Hepatocyte (in vitro differentiated cells): ENCODE measurements around the gene COL4A1. TPM values are rescaled to one million over a fixed set of nuclear protein-coding genes. Genes with fewer than 3 reads are reported as not detected.

Experiments used
- DNase-seq: peaks from one replicate; pipeline ENCODE4 v3.0.0-alpha.2; 2016; ENCODE audit warnings: low spot score
- H2AFZ ChIP-seq: fragments of 200-600 bp; sonication (generic); 2 replicates; pipeline ENCODE4 v1.6.0; 2016; ENCODE audit warnings: antibody characterized with exemption, mild to moderate bottlenecking
- H3K27ac ChIP-seq: fragments of 200-600 bp; sonication (generic); 2 replicates; pipeline ENCODE4 v1.5.1; 2016; ENCODE audit warnings: mild to moderate bottlenecking
- H3K27me3 ChIP-seq: fragments of 200-600 bp; sonication (generic); 2 replicates; pipeline ENCODE4 v1.6.1; 2016
- H3K36me3 ChIP-seq: fragments of 200-600 bp; sonication (generic); replicated peaks from 2 replicates; pipeline ENCODE4 v1.5.1; 2016; ENCODE audit warnings: low read depth; ENCODE audit not compliant: insufficient read depth
- H3K4me1 ChIP-seq: fragments of 200-600 bp; sonication (generic); 2 replicates; pipeline ENCODE4 v1.5.1; 2016; ENCODE audit warnings: mild to moderate bottlenecking, moderate library complexity; ENCODE audit not compliant: insufficient read depth
- H3K4me2 ChIP-seq: fragments of 200-600 bp; sonication (generic); 2 replicates; pipeline ENCODE4 v1.6.0; 2016
- H3K4me3 ChIP-seq: fragments of 200-600 bp; sonication (generic); 2 replicates; pipeline ENCODE4 v1.5.1; 2016; ENCODE audit warnings: mild to moderate bottlenecking
- H3K79me2 ChIP-seq: fragments of 200-600 bp; sonication (generic); 2 replicates; pipeline ENCODE4 v1.6.0; 2017; ENCODE audit warnings: mild to moderate bottlenecking
- H3K9me2 ChIP-seq: fragments of 200-600 bp; sonication (generic); replicated peaks from 2 replicates; pipeline ENCODE4 v1.6.0; 2017; ENCODE audit warnings: mild to moderate bottlenecking; ENCODE audit not compliant: insufficient read depth
- H3K9me3 ChIP-seq: fragments of 200-600 bp; sonication (generic); 2 replicates; pipeline ENCODE4 v1.5.1; 2016; ENCODE audit warnings: low read depth, mild to moderate bottlenecking
- H4K20me1 ChIP-seq: fragments of 200-600 bp; sonication (generic); 2 replicates; pipeline ENCODE4 v1.6.0; 2016; ENCODE audit warnings: mild to moderate bottlenecking; ENCODE audit not compliant: insufficient read depth, poor library complexity, severe bottlenecking
- EZH2 ChIP-seq: fragments of 200-600 bp; sonication (generic); IDR thresholded peaks from 2 replicates; pipeline ENCODE4 v1.6.1; 2016; ENCODE audit warnings: antibody characterized with exemption, mild to moderate bottlenecking, borderline replicate concordance
- EZH2phosphoT487 ChIP-seq: fragments of 200-600 bp; sonication (generic); IDR thresholded peaks from one replicate; pipeline ENCODE4 v1.6.1; 2018; ENCODE audit warnings: antibody characterized with exemption, mild to moderate bottlenecking, low read depth, moderate library complexity; ENCODE audit not compliant: unreplicated experiment, severe bottlenecking
- WGBS: methylation state at CpG from one replicate; pipeline ENCODE4 v1.1.6; 2016; ENCODE audit warnings: low lambda C conversion rate; ENCODE audit errors: missing lambda C conversion rate; 5-methylcytosine and 5-hydroxymethylcytosine counted together
- polyA plus RNA-seq: library from polyadenylated mRNA; unstranded; fragments of >200 nt; fragmentation: Nextera tagmentation; extraction: Ambion mirVana; gene quantifications from 2 replicates; pipeline ENCODE4 v1.2.1, GENCODE V29; 2016
- total RNA-seq: library from RNA; depleted of rRNA; stranded (reverse); fragments of >200 nt; gene quantifications from 2 replicates; pipeline ENCODE4 v1.2.3, GENCODE V29; 2014
- TF ChIP-seq, protein P1 (sequence below): fragments of 200-600 bp; sonication (generic); IDR thresholded peaks from 2 replicates; pipeline ENCODE4 v1.5.1; 2016; ENCODE audit warnings: antibody characterized with exemption, mild to moderate bottlenecking; ENCODE audit not compliant: poor library complexity

The COL4A1 gene
- total and polyA plus RNA-seq, 2 experiments from 2014 or later = 138 to 269 TPM

DNA sequence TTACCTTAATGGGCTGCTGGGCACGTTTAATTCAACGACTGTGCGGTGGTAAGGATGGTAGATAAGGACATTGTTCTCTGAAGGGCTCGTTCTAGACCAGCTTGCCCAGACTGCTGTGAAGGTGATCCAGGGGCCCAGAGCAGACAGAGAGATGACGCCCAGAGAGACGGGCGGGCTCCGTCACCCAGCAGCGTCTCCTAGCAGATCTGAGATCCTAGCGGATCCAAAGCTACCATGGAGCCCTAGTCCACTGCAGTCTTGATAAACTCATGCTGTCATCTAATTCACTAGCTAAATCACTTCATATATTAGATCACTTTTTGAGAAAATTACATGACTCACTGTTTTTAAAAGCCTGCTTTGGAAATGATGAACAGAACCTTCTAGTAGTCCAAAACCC lies 21.6 kb upstream of the COL4A1 start:
- Histone ChIP-seq H2AFZ (no peak overlapping the region), H3K36me3 (no peaks in the 10 kb centered on the region), H3K9me3 (no peaks in the 10 kb centered on the region), H4K20me1 (no peaks in the 10 kb centered on the region), H3K9me2 (no peaks in the 10 kb centered on the region), H3K27ac (no peak overlapping the region), H3K4me2 (no peak overlapping the region), H3K79me2 (peaks cover 61% of the 10 kb centered on the region), H3K4me3 (no peak overlapping the region), H3K4me1 (peaks cover 5% of the 10 kb centered on the region), H3K27me3 (no peaks in the 10 kb centered on the region)
- no peak for TF ChIP-seq EZH2
- TF ChIP-seq, protein P1, sequence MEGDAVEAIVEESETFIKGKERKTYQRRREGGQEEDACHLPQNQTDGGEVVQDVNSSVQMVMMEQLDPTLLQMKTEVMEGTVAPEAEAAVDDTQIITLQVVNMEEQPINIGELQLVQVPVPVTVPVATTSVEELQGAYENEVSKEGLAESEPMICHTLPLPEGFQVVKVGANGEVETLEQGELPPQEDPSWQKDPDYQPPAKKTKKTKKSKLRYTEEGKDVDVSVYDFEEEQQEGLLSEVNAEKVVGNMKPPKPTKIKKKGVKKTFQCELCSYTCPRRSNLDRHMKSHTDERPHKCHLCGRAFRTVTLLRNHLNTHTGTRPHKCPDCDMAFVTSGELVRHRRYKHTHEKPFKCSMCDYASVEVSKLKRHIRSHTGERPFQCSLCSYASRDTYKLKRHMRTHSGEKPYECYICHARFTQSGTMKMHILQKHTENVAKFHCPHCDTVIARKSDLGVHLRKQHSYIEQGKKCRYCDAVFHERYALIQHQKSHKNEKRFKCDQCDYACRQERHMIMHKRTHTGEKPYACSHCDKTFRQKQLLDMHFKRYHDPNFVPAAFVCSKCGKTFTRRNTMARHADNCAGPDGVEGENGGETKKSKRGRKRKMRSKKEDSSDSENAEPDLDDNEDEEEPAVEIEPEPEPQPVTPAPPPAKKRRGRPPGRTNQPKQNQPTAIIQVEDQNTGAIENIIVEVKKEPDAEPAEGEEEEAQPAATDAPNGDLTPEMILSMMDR = no peak
- no peak for TF ChIP-seq EZH2phosphoT487
- WGBS = 87% methylated on average over 10 of the region's 10 CpGs
- no peak for DNase-seq

DNA sequence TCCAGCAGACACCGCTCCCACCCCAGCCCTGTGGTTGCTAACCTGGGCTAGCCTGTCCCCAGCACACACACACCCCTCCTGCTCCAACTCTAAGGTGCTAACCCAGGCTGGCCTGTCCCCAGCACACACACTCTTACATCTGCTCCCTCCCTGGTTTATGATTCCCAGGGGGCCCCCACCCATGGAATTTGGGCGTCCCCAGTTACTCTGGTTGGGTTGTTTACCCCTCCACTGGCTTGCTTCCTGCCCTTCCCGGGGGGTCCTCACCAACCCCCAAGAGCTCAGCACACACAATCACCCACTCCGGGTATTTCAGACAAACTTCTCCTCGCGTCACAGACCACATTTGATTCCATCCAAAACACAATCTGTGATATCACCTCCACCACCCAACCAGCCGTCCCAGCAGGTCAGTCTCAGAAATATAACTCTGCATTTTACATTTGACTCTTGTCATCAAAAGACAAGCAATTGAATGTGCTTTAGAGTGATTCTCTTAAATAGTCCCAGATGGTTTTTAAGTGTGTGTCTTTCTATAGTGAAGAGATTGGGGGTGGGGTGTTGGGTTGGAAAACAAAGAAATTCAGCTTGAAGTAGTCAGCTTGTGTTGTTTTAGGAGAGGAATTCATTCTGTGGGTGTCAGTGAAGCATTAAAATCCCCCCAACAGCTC lies 20.2 kb upstream of the COL4A1 start:
- no peaks in the 10 kb centered on the region for H3K36me3 ChIP-seq
- H4K20me1 ChIP-seq = no peaks in the 10 kb centered on the region
- H3K4me2 ChIP-seq = no peak overlapping the region
- H3K27me3 ChIP-seq = no peaks in the 10 kb centered on the region
- no peak for TF ChIP-seq EZH2phosphoT487
- TF ChIP-seq EZH2 = no peak
- TF ChIP-seq, protein P1 = no peak
- peak overlapping the region; percentile 27 for H3K27ac ChIP-seq
- no peak for DNase-seq
- peaks cover 61% of the 10 kb centered on the region for H3K79me2 ChIP-seq
- H3K9me3 ChIP-seq = no peaks in the 10 kb centered on the region
- H3K4me3 ChIP-seq = no peak overlapping the region
- no peaks in the 10 kb centered on the region for H3K9me2 ChIP-seq
- WGBS = 41% methylated on average over 7 of the region's 7 CpGs
- H3K4me1 ChIP-seq = peaks cover 5% of the 10 kb centered on the region
- no peak overlapping the region for H2AFZ ChIP-seq

DNA sequence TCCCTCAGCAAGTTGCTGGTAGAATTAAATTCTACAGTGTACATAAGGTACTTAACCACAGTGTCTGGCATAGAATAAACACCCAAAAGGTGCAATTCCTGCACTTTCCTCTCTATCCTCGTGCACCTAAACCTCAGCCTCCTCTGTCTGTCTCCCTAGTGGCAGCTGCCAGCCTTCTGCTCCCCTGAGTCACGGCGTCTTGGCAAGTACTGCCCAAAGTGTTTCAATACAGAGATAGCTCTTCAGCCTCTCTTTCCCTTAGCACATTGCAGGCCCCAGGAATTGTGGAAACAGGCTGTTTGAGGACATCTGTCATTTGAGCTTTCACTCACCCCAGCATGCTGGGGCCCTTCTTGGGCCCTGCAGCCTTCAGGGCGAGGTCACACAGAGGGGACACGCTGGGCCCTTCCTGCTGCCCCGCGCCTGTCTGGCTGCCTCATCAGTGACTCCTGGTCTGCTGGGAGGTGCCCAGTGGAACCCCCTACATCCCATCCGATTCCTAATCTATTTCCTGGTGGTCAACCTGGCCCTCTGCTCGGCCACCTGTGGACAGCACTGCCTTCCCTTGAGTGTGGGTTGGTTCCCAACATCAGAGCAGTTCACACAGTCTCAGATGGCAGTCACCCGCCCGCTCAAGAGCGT lies 19.4 kb upstream of the COL4A1 start:
- no peak overlapping the region for H3K4me2 ChIP-seq
- H3K9me2 ChIP-seq = no peaks in the 10 kb centered on the region
- H2AFZ ChIP-seq = no peak overlapping the region
- 64% methylated on average over 12 of the region's 12 CpGs for WGBS
- peak overlapping the region; percentile 27 for H3K27ac ChIP-seq
- H3K4me3 ChIP-seq = no peak overlapping the region
- no peaks in the 10 kb centered on the region for H3K36me3 ChIP-seq
- DNase-seq = no peak
- peaks cover 63% of the 10 kb centered on the region for H3K79me2 ChIP-seq
- no peaks in the 10 kb centered on the region for H3K9me3 ChIP-seq
- H3K27me3 ChIP-seq = no peaks in the 10 kb centered on the region
- H4K20me1 ChIP-seq = no peaks in the 10 kb centered on the region
- TF ChIP-seq, protein P1 = no peak
- no peak for TF ChIP-seq EZH2phosphoT487
- TF ChIP-seq EZH2 = no peak
- peaks cover 5% of the 10 kb centered on the region for H3K4me1 ChIP-seq
